ENCODE results near the gene CTAG2.

GRCh38 chrX:154648931-154649330 is 4.4 kb downstream of the CTAG2 start:
- TF ChIP-seq CTCF (IDR thresholded peaks at IDR 0.05) = no peak
- no peak for TF ChIP-seq POLR2A (IDR thresholded peaks at IDR 0.05)
